Measurements from ENCODE around the gene MMP15.
"Not testable (repeated sequence)": the region's sequence is repeated elsewhere in the genome, so short reads cannot be mapped to it uniquely, and the experiment has no call there.

The MMP15 gene

DNA sequence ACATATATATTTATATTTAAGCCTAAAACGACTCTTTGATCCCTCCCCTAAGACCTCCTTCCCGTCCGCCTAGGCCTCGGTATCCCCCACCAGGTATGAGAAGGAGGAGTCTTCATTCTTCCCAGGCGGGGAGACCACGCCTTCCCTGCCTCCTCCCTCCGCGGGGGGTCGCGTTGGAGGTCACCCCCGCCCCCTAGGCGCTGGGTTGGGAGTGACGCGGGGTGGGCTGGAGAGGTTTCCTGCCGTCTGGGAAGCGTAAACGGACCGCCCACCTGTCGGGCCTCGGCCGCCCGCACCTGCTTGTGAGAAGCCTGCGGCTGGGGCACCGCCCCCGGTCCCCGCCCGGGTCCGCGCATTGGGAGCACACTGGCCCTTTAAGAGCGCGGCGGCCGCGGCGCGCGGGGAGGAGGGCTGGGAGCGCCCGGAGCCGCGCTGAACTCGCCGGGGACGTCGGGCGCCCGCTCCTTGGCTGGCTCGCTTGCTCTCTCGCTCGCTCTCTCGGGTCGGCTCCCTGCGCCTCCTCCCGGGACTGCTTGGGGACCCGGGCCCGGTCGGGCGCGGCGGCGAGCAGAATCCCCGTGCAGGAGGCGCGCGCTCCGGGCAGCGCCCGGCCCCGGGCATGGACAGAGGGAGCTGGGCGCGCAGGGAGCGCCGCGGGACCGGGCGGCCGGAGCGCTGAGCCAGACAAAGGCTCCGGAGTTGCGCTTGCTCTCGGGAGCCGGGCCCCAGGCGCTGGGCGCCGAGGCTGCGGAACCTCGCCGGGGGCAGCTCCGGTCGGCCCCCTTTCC, at the start of gene MMP15:
TSS of gene MMP15 (plus strand) at position 404 of the 788 bp plus-strand sequence. CDS start 597 bp downstream, outside the sequence.
- DNase-seq (ENCODE audit: low read depth), result no peak

GRCh38 chr16:57976331-57976796, 49.2 kb upstream of the MMP15 start:
- DNase-seq (ENCODE audit: low read depth), result no peak

DNA sequence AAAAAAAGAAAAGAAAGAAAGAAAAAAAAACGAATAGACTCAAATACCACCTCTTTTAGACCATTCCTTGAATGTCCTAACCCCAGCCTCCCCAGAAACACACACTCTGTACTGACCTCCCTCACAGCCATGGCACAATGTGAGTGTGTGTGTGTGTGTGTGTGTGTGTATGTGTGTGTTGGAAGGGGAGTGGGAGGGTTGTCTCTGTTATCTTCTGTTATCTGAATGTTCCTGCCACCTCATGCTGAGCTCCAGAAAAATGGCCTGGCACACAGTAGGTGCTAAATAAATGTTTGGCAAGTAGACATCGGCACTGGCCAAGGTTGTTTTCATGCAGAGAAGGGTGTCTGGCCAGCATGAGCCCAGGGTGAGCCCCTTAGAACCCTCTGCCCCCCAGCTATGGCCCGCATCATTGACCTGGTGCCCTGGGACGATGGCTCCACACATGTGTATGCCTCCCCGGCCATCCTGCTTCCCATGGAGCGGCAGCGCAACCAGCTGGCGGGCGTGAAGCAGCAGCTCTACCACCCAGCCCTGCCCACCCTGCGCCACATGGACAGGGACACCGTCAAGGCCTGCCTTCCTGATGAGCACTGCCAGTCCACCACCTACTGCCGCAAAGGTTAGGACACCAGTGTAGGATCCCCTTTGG, 48.0 kb upstream of the MMP15 start:
- DNase-seq (ENCODE audit: low read depth), result no peak

GRCh38 chr16:57978070-57978465, 47.5 kb upstream of the MMP15 start:
- DNase-seq (ENCODE audit: low read depth), result not testable (repeated sequence)

- no peak for DNase-seq (ENCODE audit: low read depth)
These were observed 46.5 kb upstream of the MMP15 start for GRCh38 chr16:57979006-57979585.

DNA sequence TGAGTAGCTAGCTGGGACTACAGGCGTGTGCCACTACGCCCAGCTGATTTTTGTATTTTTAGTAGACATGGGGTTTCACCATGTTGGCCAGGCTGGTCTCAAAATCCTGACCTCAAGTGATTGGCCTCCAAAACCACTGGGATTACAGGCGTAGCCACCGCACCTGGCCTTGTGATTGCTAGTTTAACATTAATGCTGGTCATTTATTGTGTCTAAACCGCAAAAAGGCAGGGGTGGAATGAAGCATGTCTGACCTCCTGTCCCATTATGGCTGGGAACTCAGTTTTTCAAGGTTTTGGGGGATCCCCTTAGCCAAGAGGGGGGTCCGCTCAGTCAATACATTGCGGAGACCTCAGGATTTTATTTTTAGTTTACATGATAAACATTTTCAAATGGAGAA, 43.9 kb upstream of the MMP15 start:
- no peak for DNase-seq (ENCODE audit: low read depth)

DNA sequence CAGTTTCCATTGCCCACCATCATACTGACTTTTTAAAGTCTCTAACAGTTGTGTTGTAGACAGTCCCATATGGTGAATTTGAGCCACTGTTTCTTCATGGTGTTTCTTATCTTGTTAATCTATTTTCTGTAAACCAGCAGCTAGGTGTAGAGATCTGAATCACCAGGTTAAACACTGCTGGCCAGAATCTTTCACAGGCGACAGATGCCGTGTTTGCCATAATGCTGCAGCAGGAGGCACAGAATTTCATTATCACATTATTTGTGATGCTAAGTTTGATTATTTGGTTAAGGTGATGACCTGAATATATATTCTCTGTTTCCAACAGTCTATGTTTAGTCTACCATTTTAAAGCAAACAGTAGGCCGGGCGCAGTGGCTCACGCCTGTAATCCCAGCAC, 43.2 kb upstream of the MMP15 start:
- no peak for DNase-seq (ENCODE audit: low read depth)

- no peak for DNase-seq (ENCODE audit: low read depth)
These were observed 40.9 kb upstream of the MMP15 start for GRCh38 chr16:57984443-57985203.

DNA sequence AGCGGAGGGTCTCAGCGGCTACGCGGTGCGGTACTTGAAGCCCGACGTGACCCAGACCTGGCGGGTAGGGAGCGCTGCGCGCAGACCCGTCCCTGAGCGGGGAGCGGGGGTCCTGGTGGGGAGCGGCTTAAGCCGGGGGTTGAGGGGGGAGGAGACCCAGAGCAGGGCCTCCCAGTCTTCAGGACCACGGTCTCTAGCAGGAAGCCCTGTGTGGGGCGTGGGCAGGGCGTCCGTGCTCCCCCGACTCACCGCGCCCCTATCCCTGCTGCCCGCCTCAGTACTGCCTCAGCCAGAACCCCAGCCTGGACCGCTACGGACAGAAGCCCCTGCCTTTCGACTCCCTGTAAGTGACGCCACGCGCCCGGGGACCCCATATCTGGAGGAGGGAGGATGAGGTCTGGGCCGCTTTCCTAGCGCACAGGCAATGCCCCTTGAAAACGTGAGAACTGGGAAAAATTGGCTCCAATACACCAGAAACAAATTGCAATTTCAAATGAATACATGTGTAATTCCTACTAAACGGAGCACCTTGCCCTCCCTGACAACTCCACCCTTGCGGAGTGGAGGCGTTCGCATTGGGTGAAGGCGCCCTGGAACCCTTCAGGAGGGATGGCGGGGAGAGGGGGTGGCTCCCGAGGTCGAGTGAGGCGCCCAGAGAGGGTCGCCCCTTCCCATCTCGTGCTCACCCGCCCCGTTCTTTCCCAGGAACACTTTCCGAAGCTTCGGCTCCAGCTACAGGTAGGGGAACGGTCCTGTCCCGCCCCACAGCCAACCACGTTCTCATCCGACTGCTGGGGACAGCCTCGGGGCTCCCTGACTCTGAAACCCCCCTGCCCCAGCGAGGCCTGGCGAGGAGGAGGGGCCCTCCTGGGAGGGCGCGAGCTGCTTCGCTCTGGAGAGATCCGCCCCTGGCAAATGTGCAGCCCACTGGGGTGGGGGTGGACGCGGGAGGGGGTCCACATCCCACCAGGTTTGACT, 40.1 kb upstream of the MMP15 start:
- no peak for DNase-seq (ENCODE audit: low read depth)

GRCh38 chr16:57986196-57986595, 39.4 kb upstream of the MMP15 start:
- no peak for DNase-seq (ENCODE audit: low read depth)

GRCh38 chr16:57987441-57988177, 37.9 kb upstream of the MMP15 start:
- no peak for DNase-seq (ENCODE audit: low read depth)

DNA sequence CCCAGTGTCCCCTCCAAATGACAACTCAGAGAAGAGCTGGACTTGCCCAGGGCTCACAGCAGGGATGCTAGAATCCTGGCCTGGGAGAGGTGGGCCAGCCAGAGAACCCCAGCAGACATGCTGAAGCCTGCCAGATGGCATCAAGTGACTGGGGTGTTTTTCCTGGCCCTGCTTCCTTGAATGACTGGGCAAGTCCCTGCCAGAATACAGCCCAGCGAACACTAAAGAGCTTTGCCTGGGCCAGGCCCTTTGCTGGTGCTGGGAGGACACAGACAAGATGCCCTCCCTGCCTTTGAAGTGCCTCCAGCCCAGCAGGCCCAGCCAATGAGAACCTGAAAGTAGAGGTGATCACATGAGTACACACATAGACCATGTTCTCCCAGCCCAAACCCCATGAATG, 36.6 kb upstream of the MMP15 start:
- DNase-seq (ENCODE audit: low read depth), result no peak

GRCh38 chr16:57991551-57992059, 33.9 kb upstream of the MMP15 start:
- DNase-seq (ENCODE audit: low read depth), result no peak

DNA sequence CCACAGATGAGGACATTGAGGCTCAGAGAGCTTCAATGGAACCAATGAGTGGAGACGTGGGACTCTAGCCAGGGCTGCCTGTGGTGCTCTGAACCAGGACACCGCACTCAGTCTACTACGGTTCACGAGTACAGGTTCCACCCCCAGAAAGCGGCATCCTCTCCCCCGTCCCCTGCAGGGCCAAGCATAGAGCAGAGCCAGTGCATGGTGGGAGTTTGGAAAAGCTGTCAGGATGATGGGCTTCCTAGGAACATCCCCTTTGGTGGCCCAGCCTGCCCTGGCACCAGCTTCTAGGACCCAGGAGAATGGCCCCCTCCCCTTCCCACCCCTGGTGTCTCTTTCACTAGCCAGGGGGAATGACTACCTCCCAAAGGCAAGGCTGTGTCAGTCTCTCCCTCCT, 33.5 kb upstream of the MMP15 start:
- DNase-seq (ENCODE audit: low read depth), result no peak

- DNase-seq (ENCODE audit: low read depth), result no peak
These were observed 32.1 kb upstream of the MMP15 start for GRCh38 chr16:57993438-57993837.

DNA sequence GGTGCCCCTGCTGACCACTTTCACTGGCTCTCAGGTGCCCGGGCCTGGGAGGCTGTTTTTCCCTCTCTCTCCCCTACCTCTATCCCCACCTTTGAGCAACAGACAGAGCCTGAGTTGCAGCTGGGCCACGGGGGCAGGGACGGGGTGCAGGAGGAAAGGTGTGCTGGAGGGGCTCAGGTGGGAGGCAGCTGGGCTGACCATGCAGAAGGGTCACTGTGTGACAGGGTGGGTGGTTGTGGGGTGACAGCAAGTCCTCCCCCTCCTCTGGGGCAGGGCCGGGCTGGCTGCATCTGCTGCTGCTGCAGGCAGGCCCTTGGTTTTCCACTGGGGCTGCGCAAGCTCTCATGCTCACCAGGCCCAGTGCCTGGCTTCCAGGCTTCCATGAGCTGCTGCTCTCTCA, 31.7 kb upstream of the MMP15 start:
- no peak for DNase-seq (ENCODE audit: low read depth)

DNA sequence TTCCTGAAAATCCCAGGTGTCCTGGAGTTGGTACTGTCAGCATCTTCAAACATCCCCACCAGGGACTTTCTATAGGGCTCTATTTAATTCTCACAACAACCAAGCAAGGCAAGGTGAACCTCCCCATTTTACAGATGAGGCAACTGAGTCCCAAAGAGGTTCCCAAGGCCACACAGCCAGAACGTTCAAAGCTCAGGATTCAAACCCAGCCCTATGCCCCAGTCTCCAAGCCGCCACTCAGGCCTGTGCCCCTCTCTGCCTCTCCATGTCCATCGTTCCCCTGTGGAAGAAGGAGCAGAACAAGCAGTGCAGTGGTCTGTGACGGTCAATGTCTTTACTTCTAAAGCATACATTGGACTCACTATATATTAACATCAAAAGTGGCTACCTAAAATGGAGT, 31.2 kb upstream of the MMP15 start:
- DNase-seq (ENCODE audit: low read depth), result no peak

DNA sequence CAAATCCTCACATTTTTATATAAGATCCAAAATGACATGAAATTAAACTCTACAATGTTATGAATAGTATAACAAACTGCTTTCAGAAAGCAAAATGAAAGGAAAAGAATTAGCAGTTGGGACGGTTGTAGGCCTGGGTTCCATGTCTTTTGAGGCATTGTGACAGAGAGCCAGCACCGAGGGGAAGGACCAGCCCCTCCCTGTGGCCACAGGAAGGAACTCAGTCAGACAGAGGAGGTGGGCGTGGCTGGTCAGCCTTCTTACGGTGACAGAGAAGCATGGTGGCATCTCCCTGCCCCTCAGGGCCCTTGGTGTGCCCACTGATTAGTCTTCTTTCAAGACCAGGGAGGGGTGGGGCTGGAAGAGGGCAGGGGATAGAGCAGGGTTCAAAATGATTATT, 30.8 kb upstream of the MMP15 start:
- no peak for DNase-seq (ENCODE audit: low read depth)

DNA sequence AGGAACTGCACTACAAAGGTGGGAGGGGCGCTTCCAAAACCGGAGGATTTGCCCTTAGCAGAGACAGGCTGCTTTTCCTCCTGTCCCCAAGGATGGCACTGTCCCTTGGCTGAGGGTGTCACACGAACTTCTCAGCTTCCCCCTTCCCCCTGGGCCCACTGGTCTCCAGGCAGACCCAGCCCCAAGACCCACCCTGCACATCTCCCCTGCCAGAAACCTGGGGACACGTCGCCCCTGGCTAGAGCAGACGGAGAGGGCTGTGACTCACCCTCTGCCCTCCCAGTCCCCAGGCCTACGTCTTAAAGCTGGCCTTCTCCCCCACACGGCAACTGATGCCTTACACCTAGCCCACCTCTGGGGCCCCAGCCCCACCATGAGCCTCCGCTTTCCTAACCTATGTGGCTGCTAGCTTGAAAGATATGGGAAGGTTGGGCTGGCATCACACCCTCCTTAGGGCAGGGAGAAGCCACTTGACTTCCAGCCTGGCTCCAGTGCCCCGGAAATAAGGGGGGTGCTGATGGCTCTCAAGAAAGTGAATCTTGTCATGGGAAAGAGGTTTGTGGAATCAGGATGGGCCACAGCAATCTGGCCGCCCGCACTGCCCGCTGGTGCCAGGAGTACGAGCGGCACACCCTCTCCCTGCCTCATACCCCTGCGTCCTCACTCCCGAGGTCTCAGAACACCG, 29.7 kb upstream of the MMP15 start:
- no peak for DNase-seq (ENCODE audit: low read depth)
